GM18951 (cell line): ENCODE results near the gene AGPAT3.

Experiments
- POLR2A ChIP-seq: IDR thresholded peaks from 4 replicates; pipeline ENCODE4 v1.6.1; 2011; ENCODE audit warnings: mild to moderate bottlenecking; ENCODE audit not compliant: insufficient read length, insufficient read depth; ENCODE audit errors: extremely low read depth
- in situ Hi-C: fragments of 300-500 bp; cut with MboI; formaldehyde crosslinking; loops from one replicate; pipeline ENCODE4 v1.12.0; 2022; ENCODE audit warnings: low sequenced_read_pairs, mixed read lengths, inconsistent platforms; ENCODE audit not compliant: unreplicated experiment

The AGPAT3 gene

DNA sequence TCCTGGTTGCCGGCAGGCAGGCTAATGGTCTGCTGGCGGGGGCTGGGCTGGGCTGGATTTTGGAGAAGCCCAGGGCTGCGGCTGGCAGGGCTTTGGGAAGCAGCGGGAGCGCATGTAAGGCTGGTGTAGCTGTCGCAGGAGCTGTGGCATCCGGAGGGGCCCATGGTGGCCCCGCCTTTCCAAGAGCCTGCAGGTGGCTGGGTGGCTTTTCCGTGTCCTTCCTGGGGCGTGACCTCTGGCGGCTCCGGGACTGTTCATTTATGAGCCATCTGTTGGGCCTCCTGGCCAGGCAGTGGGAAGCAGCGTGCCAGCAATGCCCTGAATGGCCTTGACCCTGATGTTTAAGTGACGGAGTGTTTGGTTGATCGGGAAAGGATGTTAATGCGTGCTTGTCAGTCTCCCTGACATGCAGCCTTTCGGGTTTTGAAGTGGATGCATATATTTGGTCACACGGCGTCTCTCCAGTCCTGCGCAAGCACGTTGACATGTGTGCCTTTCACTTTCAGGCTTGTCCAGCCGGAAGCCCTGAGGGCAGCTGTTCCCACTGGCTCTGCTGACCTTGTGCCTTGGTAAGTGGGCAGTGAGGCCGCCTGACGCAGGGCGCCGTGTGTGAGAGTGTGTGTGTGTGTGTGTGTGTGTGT, 38.5 kb downstream of the AGPAT3 start:
- TF ChIP-seq POLR2A: no peak
- in situ Hi-C loops: no loop called here

DNA sequence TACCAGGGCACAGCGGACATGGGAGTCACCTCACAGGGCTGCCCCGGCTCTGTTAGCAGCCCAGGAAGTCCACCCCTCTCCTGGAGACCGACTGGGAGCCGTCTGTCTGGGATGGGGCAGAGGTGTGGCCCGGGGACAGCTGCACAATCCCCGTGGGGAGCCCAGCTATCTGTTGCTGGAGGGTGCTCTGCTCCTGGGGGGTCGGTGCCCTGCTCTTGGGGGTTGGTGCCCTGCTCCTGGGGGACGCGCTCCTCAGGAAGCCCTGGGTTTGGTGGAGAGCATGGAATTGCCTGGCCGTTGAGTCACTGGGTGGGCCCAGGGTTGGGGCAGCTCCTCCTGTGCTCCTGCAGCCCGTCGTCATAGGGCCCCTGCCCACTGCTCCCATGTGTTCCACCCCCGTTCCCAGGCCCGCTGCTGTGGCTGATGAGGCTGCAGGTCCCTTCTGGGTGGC, 39.3 kb downstream of the AGPAT3 start:
- in situ Hi-C loops: no loop called here
- TF ChIP-seq POLR2A: no peak

- in situ Hi-C loops: no loop called here
- no peak for TF ChIP-seq POLR2A
These were observed 40.9 kb downstream of the AGPAT3 start for GRCh38 chr21:43905726-43906455.

DNA sequence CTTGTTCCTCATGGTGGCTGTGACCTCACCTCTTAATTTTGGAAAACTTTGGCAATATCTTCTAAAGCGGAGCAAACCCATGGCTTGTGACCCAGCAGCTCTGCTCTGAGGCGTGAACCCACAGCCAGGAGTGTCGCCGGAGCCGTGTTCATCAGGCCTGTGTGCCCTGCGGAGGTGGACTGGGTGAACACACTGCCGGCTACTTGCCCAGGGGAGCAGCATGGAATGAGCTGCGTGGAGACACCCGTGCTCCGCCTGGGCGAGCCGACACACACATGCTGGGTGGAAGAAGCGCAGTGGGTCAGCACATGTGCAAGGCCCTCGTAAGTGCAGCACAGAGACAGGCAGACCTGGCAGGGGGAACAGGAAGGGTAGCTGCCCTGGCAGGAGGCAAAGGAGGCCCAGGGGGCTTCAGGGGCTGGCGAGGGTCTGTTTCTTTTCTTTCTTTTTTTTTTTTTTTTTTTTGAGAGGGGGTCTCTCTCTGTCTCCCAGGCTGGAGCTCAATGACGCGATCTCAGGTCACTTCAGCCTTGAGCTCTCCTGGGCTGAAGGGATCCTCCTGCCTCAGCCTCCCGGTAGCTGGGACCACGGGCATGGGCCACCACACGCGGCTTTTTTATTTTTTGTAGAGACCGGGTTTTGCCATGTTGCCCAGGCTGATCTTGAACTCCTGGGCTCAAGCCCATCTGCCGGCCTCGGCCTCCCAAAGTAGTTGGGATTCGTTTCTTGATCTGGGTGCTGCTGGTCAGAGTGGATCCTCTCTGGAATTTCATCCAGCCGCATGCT, 41.8 kb downstream of the AGPAT3 start:
- no peak for TF ChIP-seq POLR2A
- in situ Hi-C loops: no loop called here

- no peak for TF ChIP-seq POLR2A
- in situ Hi-C loops: no loop called here
These were observed 42.7 kb downstream of the AGPAT3 start for GRCh38 chr21:43907751-43908150.

DNA sequence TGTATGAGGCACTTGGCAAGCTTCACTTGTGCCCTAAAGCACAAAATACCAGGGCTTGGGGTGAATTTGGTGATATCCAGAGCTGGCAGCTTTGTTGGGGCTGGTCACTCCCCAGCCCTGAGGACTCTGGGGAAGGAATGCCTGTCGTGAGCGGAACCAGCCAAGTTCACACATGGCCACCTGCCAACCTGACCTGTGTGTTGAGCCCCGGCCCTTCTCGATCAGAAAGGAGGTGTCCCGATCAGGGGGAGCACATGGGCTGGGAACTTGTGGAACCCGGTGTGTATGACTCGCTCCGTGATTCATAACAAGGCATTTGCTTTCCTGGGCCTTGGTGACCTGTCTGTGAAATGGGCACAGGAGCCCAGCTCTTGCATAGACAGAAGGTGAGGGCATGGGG, 43.1 kb downstream of the AGPAT3 start:
- in situ Hi-C loops: no loop called here
- TF ChIP-seq POLR2A: no peak

GRCh38 chr21:43909741-43910400, 44.8 kb downstream of the AGPAT3 start:
- in situ Hi-C loops: no loop called here
- no peak for TF ChIP-seq POLR2A

DNA sequence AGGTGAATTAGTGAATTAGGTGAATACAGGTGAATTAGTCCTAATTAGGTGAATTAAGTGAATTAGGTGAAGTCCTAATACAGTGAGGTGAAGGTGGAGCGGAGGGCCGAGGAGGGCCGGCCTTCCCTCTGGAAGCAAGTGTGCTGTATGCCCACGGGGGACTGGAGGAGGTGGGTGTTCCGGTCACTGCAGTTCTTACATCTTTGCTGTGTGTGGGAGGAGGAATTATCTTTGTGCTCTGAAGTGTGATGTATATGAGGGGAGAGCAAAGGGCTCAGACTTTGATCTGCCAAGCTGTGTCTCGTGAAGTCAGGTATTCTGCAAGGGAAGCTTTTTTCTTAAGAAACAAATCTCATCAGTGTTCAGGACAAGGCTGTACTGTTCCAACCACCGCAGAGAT, 45.4 kb downstream of the AGPAT3 start:
- no peak for TF ChIP-seq POLR2A
- in situ Hi-C loops: no loop called here

- in situ Hi-C loops: no loop called here
- no peak for TF ChIP-seq POLR2A
These were observed 46.3 kb downstream of the AGPAT3 start for GRCh38 chr21:43911015-43911934.

DNA sequence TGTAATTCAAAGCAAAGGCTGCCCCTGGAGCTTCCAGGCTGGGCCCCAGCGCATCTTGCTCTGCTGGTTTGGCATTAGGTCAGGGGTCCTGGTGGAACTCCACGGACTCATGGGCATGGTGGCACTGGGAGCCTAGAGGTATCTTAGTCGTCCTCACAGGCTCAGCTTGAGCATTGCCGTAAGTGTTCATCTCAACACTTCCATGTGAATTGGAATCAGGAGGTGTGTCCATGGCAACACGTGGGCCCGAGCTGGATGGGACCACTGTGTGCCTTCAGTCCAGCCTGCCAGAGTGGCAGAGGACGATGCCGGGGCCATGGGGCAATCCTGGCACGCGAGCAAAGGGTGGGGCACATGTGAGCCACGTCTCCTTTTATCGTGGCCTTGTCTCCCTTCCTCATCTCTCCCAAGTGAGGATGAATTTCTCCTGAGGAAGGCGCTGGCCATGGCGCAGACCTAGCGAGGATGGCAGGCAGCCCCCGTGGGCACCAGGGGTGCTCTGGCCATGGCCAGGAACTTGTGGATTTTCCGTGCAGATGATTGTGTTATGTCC, 47.0 kb downstream of the AGPAT3 start:
- in situ Hi-C loops: no loop called here
- TF ChIP-seq POLR2A: no peak

DNA sequence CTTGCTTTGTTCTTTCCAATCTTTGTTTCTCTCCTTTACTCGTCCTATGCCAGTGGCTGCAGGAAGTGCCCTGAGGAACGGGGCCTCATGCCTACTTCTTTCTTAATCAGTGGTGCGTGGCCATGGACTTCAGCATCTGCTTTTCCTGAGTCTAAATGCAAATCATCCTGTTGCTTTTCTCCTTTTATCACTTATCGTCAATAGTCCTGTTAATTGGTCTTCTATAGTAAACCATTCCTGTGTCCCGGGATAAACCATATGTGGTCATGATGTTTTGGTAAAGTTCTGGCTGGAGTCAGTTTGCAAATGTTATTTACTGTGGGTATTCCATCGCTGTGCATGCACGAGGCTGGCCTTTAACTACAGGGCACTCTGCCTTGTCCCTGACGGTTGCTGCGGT, 47.5 kb downstream of the AGPAT3 start:
- in situ Hi-C loops: no loop called here
- no peak for TF ChIP-seq POLR2A

- in situ Hi-C loops: no loop called here
These were observed 47.9 kb downstream of the AGPAT3 start for GRCh38 chr21:43912910-43913309.

More at GRCh38 chr21:43912910-43913309, 47.9 kb downstream of the AGPAT3 start:
- no peak for TF ChIP-seq POLR2A
